ENCODE results near the gene NCL. TPM values are rescaled to one million over a fixed set of nuclear protein-coding genes. Genes with fewer than 3 reads are reported as not detected.
"Not testable (repeated sequence)": the region's sequence is repeated elsewhere in the genome, so short reads cannot be mapped to it uniquely, and the experiment has no call there.

Gene NCL
- total RNA-seq, 1 donor from 2014 or later, result 298 TPM

DNA sequence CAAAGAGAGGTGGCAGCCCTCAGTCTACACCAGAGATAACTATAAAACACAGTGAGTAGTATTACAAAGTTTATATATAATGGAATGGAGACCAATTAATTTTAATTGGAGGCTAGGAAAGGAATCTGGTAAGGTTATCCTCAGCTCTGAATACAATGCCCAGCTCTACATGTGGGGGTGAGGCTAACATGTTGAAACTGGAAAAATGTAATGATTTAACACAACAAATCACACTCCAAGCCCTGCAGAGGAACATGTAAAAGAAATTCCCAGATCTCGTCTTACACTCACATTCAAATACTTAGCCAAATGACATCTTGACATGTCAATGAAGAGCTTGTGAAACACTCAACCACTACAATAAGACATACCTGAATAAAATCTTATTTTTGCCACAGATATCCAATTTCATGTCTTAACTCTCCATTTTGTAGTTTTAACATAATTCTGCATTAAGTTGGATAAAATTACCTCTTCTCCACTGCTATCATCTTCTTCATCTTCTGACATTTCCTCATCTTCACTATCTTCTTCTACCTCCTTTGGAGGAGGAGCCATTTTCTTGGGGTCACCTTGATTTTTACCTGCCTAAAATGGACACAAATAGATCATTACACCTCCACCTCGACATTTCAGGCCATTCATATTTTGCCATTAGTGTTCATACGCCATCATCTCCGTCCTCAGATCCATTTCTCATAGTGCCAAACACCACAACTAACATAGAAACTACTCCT is 1.4 kb downstream of the NCL start:
- TF ChIP-seq, protein P1, sequence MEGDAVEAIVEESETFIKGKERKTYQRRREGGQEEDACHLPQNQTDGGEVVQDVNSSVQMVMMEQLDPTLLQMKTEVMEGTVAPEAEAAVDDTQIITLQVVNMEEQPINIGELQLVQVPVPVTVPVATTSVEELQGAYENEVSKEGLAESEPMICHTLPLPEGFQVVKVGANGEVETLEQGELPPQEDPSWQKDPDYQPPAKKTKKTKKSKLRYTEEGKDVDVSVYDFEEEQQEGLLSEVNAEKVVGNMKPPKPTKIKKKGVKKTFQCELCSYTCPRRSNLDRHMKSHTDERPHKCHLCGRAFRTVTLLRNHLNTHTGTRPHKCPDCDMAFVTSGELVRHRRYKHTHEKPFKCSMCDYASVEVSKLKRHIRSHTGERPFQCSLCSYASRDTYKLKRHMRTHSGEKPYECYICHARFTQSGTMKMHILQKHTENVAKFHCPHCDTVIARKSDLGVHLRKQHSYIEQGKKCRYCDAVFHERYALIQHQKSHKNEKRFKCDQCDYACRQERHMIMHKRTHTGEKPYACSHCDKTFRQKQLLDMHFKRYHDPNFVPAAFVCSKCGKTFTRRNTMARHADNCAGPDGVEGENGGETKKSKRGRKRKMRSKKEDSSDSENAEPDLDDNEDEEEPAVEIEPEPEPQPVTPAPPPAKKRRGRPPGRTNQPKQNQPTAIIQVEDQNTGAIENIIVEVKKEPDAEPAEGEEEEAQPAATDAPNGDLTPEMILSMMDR (IDR thresholded peaks at IDR 0.05), result no peak
- no peaks in the 10 kb centered on the region for H3K27me3 Mint-ChIP-seq (ENCODE audit: low read depth)
- peaks cover 40% of the 10 kb centered on the region for H3K36me3 Mint-ChIP-seq (ENCODE audit: low read depth)
- peak overlapping the region; percentile 100 for H3K27ac Mint-ChIP-seq (ENCODE audit: unreplicated experiment)
- no peak for DNase-seq (ENCODE audit: low spot score)
- peaks cover 38% of the 10 kb centered on the region for H3K4me1 Mint-ChIP-seq (ENCODE audit: low read depth)
- no peaks in the 10 kb centered on the region for H3K9me3 Mint-ChIP-seq (ENCODE audit: low read depth)
- H3K4me3 Mint-ChIP-seq (ENCODE audit: unreplicated experiment), result peak overlapping the region; percentile 97

DNA sequence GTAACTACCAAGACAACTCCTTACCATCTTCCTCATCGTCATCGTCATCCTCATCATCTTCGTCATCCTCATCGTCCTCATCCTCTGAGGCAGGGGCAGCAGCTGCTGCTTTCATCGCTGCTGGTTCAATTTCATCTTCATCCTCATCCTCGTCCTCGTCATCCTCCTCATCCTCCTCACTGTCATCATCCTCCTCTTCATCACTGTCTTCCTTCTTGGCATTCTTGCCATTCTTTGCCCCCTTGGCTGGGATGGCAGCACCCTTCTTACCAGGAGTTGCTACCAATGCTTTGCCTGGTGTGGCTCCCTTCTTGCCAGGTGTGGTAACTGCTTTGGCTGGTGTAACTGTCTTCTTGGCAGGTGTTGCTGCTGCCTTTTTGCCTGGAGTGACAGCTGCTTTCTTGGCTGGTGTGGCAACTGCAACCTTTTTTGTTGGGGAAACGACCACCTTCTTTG is 2.7 kb downstream of the NCL start:
- TF ChIP-seq, protein P1 (IDR thresholded peaks at IDR 0.05), result no peak
- H3K4me3 Mint-ChIP-seq (ENCODE audit: unreplicated experiment), result no peak overlapping the region
- H3K27ac Mint-ChIP-seq (ENCODE audit: unreplicated experiment), result peak overlapping the region; percentile 78
- H3K9me3 Mint-ChIP-seq (ENCODE audit: low read depth), result no peaks in the 10 kb centered on the region
- DNase-seq (ENCODE audit: low spot score), result no peak
- H3K27me3 Mint-ChIP-seq (ENCODE audit: low read depth), result no peaks in the 10 kb centered on the region
- H3K4me1 Mint-ChIP-seq (ENCODE audit: low read depth), result peaks cover 38% of the 10 kb centered on the region
- H3K36me3 Mint-ChIP-seq (ENCODE audit: low read depth), result peaks cover 52% of the 10 kb centered on the region

DNA sequence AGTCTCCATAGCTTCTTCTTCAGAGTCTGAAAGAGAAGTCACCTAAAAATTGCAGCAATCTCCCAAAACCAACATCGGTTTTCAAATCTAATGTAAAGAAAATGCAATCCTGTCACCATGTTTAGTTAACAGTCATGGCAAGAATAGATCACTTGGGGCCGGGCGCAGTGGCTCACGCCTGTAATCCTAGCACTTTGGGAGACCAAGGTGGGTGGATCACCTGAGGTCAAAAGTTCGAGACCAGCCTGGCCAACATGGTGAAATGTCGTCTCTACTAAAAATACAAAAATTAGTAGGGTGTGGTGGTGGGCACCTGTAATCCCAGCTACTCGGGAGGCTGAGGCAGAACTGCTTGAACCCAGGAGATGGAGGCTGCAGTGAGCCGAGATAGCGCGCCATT is 3.4 kb downstream of the NCL start:
- Mint-ChIP-seq H3K4me1 (ENCODE audit: low read depth) (peaks cover 38% of the 10 kb centered on the region), H3K36me3 (ENCODE audit: low read depth) (peaks cover 55% of the 10 kb centered on the region), H3K27ac (ENCODE audit: unreplicated experiment) (peak overlapping the region; percentile 15)
- not testable (repeated sequence) for H3K9me3 Mint-ChIP-seq (ENCODE audit: low read depth); H3K4me3 Mint-ChIP-seq (ENCODE audit: unreplicated experiment); H3K27me3 Mint-ChIP-seq (ENCODE audit: low read depth); DNase-seq (ENCODE audit: low spot score)

DNA sequence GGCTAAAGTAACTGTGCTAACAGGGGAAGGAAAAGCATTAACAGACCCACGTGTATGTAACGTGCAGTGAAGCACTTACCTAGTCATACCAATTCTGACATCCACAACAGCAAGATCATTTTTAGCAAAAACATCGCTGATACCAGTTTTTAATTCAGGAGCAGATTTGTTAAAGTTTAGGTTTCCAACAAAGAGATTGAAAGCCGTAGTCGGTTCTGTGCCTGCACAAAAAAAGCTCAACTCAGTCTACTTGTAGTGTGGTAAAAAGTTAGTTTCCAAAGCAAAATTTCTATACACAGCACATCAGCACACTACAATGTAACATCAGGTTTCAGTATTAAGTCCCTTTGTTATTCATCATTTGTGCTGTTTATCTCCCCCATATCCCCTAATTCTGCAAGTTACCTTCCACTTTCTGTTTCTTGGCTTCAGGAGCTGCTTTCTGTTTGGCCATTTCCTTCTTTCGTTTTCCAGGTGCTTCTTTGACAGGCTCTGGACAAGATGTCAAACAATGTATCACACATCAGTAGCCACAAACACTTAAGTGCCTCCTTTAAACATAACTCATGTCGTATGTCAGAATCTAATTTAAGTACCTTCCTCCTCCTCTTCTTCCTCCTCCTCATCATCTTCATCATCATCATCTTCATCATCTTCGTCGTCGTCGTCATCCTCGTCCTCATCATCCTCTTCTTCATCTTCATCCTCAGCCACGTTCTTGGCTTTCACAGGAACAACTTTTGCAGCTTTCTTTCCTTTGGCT is 4.0 kb downstream of the NCL start:
- Mint-ChIP-seq H3K9me3 (ENCODE audit: low read depth) (no peaks in the 10 kb centered on the region), H3K27me3 (ENCODE audit: low read depth) (no peaks in the 10 kb centered on the region), H3K4me3 (ENCODE audit: unreplicated experiment) (no peak overlapping the region), H3K4me1 (ENCODE audit: low read depth) (peaks cover 35% of the 10 kb centered on the region), H3K27ac (ENCODE audit: unreplicated experiment) (peak overlapping the region; percentile 15), H3K36me3 (ENCODE audit: low read depth) (peaks cover 61% of the 10 kb centered on the region)
- TF ChIP-seq, protein P1 (IDR thresholded peaks at IDR 0.05), result no peak
- DNase-seq (ENCODE audit: low spot score), result no peak

DNA sequence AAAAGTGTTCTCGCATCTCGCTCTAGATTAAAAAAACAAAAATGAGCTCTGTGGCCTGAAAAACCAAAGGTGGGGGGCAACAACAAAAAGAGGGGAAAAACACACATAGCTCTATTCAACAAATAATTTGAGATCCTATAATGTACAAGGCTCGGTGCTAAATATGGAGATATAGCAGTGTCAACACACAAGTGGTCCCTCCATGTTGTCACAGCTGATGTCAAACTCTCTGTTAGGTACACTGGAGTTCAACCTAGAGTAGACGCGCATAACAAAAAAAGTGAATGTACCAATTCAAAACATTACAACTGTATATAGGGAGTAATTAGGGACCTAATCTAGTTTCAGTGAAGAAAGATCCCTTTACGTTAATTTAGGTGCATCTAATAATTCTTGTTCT is 5.9 kb downstream of the NCL start:
- Mint-ChIP-seq H3K4me3 (ENCODE audit: unreplicated experiment) (no peak overlapping the region), H3K27ac (ENCODE audit: unreplicated experiment) (peak overlapping the region; percentile 53), H3K9me3 (ENCODE audit: low read depth) (no peaks in the 10 kb centered on the region), H3K27me3 (ENCODE audit: low read depth) (no peaks in the 10 kb centered on the region), H3K36me3 (ENCODE audit: low read depth) (peaks cover 67% of the 10 kb centered on the region), H3K4me1 (ENCODE audit: low read depth) (peaks cover 30% of the 10 kb centered on the region)
- TF ChIP-seq, protein P1 (IDR thresholded peaks at IDR 0.05), result no peak
- DNase-seq (ENCODE audit: low spot score), result no peak

All from chondrocyte (in vitro differentiated cells).